HEK293T (cell line): ENCODE results near the gene GULP1.

ENCODE experiments used
- ELF4 ChIP-seq: fragments of 450-650 bp; IDR thresholded peaks from 2 replicates; pipeline ENCODE4 v1.6.1; 2017; ENCODE audit warnings: antibody characterized with exemption
- FOXA1 ChIP-seq: fragments of 450-650 bp; IDR thresholded peaks from 2 replicates; pipeline ENCODE4 v1.6.1; 2016; ENCODE audit warnings: mild to moderate bottlenecking

- no peak for TF ChIP-seq FOXA1
- TF ChIP-seq ELF4, result no peak
These were observed 29.2 kb downstream of the GULP1 start for GRCh38 chr2:188320861-188321260.
